ENCODE measurements around the gene TAMALIN. TPM values are rescaled to one million over a fixed set of nuclear protein-coding genes. Genes with fewer than 3 reads are reported as not detected.

TAMALIN gene
- total RNA-seq, 2 experiments from 2014 or later = 26.0 to 26.4 TPM

DNA sequence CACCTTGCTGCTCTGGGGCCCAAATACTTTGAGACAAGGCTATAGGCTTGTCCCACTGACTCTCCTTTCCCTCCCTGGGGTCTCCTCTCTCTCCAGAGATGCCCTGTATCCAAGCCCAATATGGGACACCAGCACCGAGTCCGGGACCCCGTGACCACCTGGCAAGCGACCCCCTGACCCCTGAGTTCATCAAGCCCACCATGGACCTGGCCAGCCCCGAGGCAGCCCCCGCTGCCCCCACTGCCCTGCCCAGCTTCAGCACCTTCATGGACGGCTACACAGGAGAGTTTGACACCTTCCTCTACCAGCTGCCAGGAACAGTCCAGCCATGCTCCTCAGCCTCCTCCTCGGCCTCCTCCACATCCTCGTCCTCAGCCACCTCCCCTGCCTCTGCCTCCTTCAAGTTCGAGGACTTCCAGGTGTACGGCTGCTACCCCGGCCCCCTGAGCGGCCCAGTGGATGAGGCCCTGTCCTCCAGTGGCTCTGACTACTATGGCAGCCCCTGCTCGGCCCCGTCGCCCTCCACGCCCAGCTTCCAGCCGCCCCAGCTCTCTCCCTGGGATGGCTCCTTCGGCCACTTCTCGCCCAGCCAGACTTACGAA is 47.6 kb downstream of the TAMALIN start:
- Mint-ChIP-seq H3K9me3 (no peaks in the 10 kb centered on the region), H3K27ac (no peak overlapping the region)
- TF ChIP-seq, protein P1, sequence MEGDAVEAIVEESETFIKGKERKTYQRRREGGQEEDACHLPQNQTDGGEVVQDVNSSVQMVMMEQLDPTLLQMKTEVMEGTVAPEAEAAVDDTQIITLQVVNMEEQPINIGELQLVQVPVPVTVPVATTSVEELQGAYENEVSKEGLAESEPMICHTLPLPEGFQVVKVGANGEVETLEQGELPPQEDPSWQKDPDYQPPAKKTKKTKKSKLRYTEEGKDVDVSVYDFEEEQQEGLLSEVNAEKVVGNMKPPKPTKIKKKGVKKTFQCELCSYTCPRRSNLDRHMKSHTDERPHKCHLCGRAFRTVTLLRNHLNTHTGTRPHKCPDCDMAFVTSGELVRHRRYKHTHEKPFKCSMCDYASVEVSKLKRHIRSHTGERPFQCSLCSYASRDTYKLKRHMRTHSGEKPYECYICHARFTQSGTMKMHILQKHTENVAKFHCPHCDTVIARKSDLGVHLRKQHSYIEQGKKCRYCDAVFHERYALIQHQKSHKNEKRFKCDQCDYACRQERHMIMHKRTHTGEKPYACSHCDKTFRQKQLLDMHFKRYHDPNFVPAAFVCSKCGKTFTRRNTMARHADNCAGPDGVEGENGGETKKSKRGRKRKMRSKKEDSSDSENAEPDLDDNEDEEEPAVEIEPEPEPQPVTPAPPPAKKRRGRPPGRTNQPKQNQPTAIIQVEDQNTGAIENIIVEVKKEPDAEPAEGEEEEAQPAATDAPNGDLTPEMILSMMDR (IDR thresholded peaks at IDR 0.05) = no peak

DNA sequence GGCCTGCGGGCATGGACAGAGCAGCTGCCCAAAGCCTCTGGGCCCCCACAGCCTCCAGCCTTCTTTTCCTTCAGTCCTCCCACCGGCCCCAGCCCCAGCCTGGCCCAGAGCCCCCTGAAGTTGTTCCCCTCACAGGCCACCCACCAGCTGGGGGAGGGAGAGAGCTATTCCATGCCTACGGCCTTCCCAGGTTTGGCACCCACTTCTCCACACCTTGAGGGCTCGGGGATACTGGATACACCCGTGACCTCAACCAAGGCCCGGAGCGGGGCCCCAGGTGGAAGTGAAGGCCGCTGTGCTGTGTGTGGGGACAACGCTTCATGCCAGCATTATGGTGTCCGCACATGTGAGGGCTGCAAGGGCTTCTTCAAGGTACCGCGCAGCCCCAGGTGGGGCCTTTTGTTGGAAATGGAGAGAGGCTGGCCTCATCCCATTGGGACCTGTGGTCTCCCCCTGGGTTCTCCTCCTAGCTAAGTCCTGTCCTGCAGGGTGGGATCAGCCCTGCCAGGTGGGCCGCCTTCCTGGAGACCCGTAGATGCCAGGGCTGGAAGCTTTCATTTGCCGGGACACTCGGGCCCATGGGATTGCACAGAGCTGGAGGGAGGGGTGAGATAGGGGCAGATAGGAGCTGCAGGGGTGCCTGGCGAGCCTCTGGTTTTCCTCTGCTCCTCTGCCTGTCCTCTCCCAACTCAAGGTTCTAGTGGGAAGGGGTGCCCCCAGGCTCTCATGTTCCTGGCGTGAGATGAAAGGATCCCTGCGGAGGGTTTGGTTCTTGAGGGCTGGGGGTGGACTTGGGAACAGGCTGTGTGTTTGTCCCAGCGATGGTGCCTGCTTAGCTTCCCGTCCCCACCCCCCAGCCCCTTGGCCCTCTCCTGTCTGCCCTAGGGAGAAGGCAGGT is 48.3 kb downstream of the TAMALIN start:
- peaks cover 23% of the 10 kb centered on the region for H3K4me1 Mint-ChIP-seq (ENCODE audit: low read depth)
- CTCF ChIA-PET = interaction anchor here (1.7 to 27.5 kb wide), 2 partner anchors 14 to 29 kb away, joined by 5 to 602 read pairs; partner anchors contain the start of gene ATG101
- TF ChIP-seq, protein P1 (IDR thresholded peaks at IDR 0.05) = no peak
- no peak overlapping the region for H3K27ac Mint-ChIP-seq
- H3K27me3 Mint-ChIP-seq = no peaks in the 10 kb centered on the region
- ATAC-seq (no peak), DNase-seq (no peak)
- no peaks in the 10 kb centered on the region for H3K9me3 Mint-ChIP-seq
- intact Hi-C loops (cut with micrococcal nuclease) = no loop called here
- H3K36me3 Mint-ChIP-seq (ENCODE audit: low read depth) = peaks cover 63% of the 10 kb centered on the region
- POLR2A ChIA-PET = interaction anchor here (0.8 to 1.5 kb wide), 2 partner anchors 10 to 22 kb away, joined by 3 to 6 read pairs; no protein-coding TSS in a partner anchor
- H3K4me3 Mint-ChIP-seq = no peak overlapping the region

More for the DNA sequence above, 47.6 kb downstream of the TAMALIN start:
- DNase-seq (no peak), ATAC-seq (no peak)
- H3K4me1 Mint-ChIP-seq (ENCODE audit: low read depth) = peaks cover 30% of the 10 kb centered on the region
- peak overlapping the region; percentile 95 for H3K4me3 Mint-ChIP-seq
- ChIA-PET CTCF (interaction anchor here (1.7 to 27.5 kb wide), 2 partner anchors 15 to 29 kb away, joined by 5 to 602 read pairs; partner anchors contain the start of gene ATG101), POLR2A (interaction anchor here (0.8 to 1.5 kb wide), 4 partner anchors 9 to 31 kb away, joined by 3 to 6 read pairs (median 4); partner anchors contain the start of gene ATG101)
- intact Hi-C loops (cut with micrococcal nuclease) = no loop called here
- no peaks in the 10 kb centered on the region for H3K27me3 Mint-ChIP-seq
- H3K36me3 Mint-ChIP-seq (ENCODE audit: low read depth) = peaks cover 61% of the 10 kb centered on the region

DNA sequence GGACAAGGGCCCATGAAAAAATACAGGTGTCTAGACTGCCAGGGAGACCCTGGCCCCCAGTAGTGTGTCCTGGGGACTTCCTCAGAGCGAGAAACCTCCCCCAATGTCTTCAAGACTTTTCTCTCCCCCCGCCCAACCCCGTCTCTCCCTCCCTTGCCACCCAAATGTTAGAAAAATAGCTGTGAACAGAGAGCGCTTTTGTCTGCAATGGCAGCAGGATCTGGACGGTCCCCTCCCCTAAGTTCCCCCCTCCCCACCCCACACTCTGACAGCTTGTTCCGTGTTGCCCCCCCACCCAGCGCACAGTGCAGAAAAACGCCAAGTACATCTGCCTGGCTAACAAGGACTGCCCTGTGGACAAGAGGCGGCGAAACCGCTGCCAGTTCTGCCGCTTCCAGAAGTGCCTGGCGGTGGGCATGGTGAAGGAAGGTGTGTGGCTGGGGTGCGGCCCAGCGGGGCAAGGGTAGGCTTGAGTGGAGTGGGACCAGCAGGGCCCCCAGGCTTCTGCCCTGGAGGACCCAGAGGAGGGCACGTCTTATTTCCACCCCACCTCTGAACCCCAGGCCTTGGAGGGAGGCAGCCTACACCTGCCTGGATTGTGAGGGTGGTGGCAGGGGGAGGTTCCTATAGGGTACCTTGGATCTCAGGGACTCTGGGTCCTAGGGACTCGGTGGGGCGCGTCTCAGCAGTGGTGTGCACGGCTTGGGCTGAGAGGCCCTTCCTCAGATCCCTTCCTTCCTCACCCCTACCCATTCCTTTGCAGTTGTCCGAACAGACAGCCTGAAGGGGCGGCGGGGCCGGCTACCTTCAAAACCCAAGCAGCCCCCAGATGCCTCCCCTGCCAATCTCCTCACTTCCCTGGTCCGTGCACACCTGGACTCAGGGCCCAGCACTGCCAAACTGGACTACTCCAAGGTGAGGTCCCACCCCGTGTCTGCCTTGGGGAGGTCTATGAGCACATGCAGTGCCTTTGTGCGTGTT is 49.3 kb downstream of the TAMALIN start:
- peaks cover 18% of the 10 kb centered on the region for H3K4me1 Mint-ChIP-seq (ENCODE audit: low read depth)
- no peaks in the 10 kb centered on the region for H3K27me3 Mint-ChIP-seq
- ChIA-PET POLR2A (no interaction called here), CTCF (interaction anchor here (1.1 to 27.5 kb wide), 2 partner anchors 14 to 30 kb away, joined by 3 to 602 read pairs; partner anchors contain the start of gene ATG101)
- TF ChIP-seq, protein P1 (IDR thresholded peaks at IDR 0.05) = no peak
- H3K36me3 Mint-ChIP-seq (ENCODE audit: low read depth) = peaks cover 63% of the 10 kb centered on the region
- H3K9me3 Mint-ChIP-seq = no peaks in the 10 kb centered on the region
- no peak overlapping the region for H3K4me3 Mint-ChIP-seq
- intact Hi-C loops (cut with micrococcal nuclease) = no loop called here
- H3K27ac Mint-ChIP-seq = no peak overlapping the region
- DNase-seq (no peak), ATAC-seq (no peak)

DNA sequence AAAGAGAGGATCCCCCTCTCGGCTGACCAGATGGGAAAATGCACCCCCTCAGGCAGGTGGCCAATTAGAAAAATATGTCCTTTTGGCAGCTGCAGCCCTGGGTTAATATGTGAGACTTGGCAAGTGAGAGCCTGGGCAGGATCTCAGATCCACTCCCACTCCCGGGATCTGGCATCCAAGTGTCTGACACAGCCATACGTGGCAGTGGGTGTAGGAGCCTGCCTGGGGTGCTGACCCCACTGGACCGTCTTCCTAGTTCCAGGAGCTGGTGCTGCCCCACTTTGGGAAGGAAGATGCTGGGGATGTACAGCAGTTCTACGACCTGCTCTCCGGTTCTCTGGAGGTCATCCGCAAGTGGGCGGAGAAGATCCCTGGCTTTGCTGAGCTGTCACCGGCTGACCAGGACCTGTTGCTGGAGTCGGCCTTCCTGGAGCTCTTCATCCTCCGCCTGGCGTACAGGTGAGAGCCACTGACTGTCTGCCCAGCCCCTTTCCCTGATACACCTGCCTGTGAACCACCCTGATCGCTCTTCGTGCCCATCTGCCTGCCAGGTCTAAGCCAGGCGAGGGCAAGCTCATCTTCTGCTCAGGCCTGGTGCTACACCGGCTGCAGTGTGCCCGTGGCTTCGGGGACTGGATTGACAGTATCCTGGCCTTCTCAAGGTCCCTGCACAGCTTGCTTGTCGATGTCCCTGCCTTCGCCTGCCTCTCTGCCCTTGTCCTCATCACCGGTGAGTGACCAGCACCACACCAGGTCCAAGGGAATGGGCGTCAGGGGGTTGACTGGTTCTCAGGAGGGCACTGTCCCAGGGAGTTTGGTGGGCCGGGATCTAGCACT is 50.3 kb downstream of the TAMALIN start:
- TF ChIP-seq, protein P1 (IDR thresholded peaks at IDR 0.05) = no peak
- no peak for DNase-seq
- Mint-ChIP-seq H3K27ac (no peak overlapping the region), H3K36me3 (ENCODE audit: low read depth) (peaks cover 54% of the 10 kb centered on the region), H3K4me3 (no peak overlapping the region), H3K27me3 (no peaks in the 10 kb centered on the region), H3K4me1 (ENCODE audit: low read depth) (peaks cover 17% of the 10 kb centered on the region), H3K9me3 (no peaks in the 10 kb centered on the region)
- intact Hi-C loops (cut with micrococcal nuclease) = no loop called here
- ChIA-PET POLR2A (no interaction called here), CTCF (interaction anchor here (1.0 to 27.5 kb wide), 4 partner anchors 13 to 63 kb away, joined by 3 to 602 read pairs (median 4); partner anchors contain the start of gene ATG101)
- no peak for ATAC-seq
